Ishikawa (cell line): ENCODE data around the gene MAP3K19.

Experiments
- EP300 ChIP-seq: IDR thresholded peaks from 2 replicates; pipeline ENCODE4 v1.6.1; 2012; ENCODE audit warnings: borderline replicate concordance
- NFIC ChIP-seq: IDR thresholded peaks from 2 replicates; pipeline ENCODE4 v1.6.1; 2012
- TAF1 ChIP-seq: IDR thresholded peaks from 2 replicates; pipeline ENCODE4 v1.6.1; 2012; ENCODE audit warnings: low read depth, mild to moderate bottlenecking
- ZBTB7A ChIP-seq: IDR thresholded peaks from 2 replicates; pipeline ENCODE4 v1.6.1; 2012; ENCODE audit warnings: low read depth
- TF ChIP-seq, protein P1 (sequence below): IDR thresholded peaks from 2 replicates; pipeline ENCODE4 v1.6.1; 2012

DNA sequence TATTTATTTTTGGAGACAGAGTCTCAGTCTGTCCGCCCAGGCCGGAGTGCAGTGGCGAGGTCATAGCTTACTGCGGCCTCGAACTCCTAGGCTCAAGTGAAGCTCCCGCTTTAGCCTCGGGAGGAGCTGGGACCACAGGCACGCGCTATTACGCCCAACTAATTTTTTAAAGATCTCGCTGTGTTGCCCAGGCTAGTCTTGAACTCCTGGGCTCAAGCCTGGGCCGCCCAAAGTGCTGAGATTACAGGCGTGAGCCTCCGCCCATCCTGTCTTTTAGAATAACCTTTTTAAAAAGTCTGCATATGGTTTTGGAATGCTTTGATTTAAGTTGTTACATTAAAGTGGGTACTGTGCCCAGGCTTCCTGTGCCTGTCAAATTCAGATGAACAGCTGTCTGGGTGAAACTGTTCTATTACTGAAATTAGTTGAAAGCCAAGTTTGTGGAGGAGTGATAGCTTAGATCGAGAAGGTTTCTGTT lies 5.8 kb upstream of the MAP3K19 start:
- TF ChIP-seq, protein P1, sequence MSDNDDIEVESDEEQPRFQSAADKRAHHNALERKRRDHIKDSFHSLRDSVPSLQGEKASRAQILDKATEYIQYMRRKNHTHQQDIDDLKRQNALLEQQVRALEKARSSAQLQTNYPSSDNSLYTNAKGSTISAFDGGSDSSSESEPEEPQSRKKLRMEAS, result no peak
- no peak for TF ChIP-seq EP300
- no peak for TF ChIP-seq NFIC
- no peak for TF ChIP-seq TAF1
- TF ChIP-seq ZBTB7A, result no peak
